Endothelial cell of umbilical vein (primary cell): Measurements from ENCODE around the gene CSAG2. TPM values are rescaled to one million over a fixed set of nuclear protein-coding genes. Genes with fewer than 3 reads are reported as not detected.
"Not testable (repeated sequence)": the region's sequence is repeated elsewhere in the genome, so short reads cannot be mapped to it uniquely, and the experiment has no call there.

Experiments used
- BruUV-seq: library from RNA; stranded (reverse); fragments of 400-500 nt; replicated peaks from 2 replicates; lab custom pipeline; 2021; lab: Mats Ljungman, UMichigan
- CTCF ChIA-PET: fragments of 300-600, 350-600 bp; sonication (Branson Sonifier 250); formaldehyde crosslinking; loops from one replicate; lab custom pipeline; 2021; ENCODE audit warnings: antibody characterized with exemption, inconsistent platforms; lab: Charles Lee
- POLR2A ChIA-PET: fragments of 300-600, 350-600 bp; sonication (Branson Sonifier 250); formaldehyde crosslinking; loops from one replicate; lab custom pipeline; 2021; ENCODE audit warnings: antibody characterized with exemption, inconsistent platforms; lab: Charles Lee
- DNase-seq: peaks from one replicate; pipeline ENCODE4 v3.0.0-alpha.2; 2011; ENCODE audit warnings: low read depth, low spot score
- FAIRE-seq: peaks from 2 replicates; lab custom pipeline; 2011; peaks lifted over from hg19 to GRCh38; lab: Jason Lieb, UNC
- H2AFZ ChIP-seq: 2 replicates; pipeline ENCODE4 v1.6.0; 2012; ENCODE audit warnings: low read depth, low read length, control low read depth, inconsistent platforms
- H3K27ac ChIP-seq: 2 replicates; pipeline ENCODE4 v1.5.1; 2011; ENCODE audit warnings: low read depth, mild to moderate bottlenecking, control low read depth, low read length, moderate library complexity; ENCODE audit not compliant: insufficient read depth
- H3K27me3 ChIP-seq, 2 experiments: 2 replicates each; pipeline versions ENCODE4 v1.6.0 to v1.6.1; 2011; ENCODE audit warnings: low read length in 2 of 2, mixed read lengths in 1 of 2; ENCODE audit not compliant: control insufficient read depth in 2 of 2, insufficient read depth in 2 of 2
- H3K36me3 ChIP-seq, 2 experiments: 2 replicates in 1 of 2; 3 replicates in 1 of 2; pipeline ENCODE4 v1.5.1; 2011; ENCODE audit warnings: low read length in 2 of 2, mild to moderate bottlenecking in 1 of 2, moderate library complexity in 1 of 2; ENCODE audit not compliant: control insufficient read depth in 2 of 2, insufficient read depth in 2 of 2; ENCODE audit errors: extremely low read depth in 1 of 2
- H3K4me1 ChIP-seq: 3 replicates; pipeline ENCODE4 v1.5.1; 2011; ENCODE audit warnings: mild to moderate bottlenecking, low read length; ENCODE audit not compliant: control insufficient read depth, insufficient read depth; ENCODE audit errors: extremely low read depth
- H3K4me2 ChIP-seq: 2 replicates; pipeline ENCODE4 v1.6.1; 2011; ENCODE audit warnings: low read length, control low read depth, mixed read lengths; ENCODE audit not compliant: insufficient read depth
- H3K4me3 ChIP-seq, 3 experiments: fragments of 200-600 bp in 1 of 3; sonication (generic), shearing (Covaris generic) in 1 of 3; replicated peaks in 1 of 3; 2 replicates each; pipeline ENCODE4 v1.5.1; 2011 to 2016; ENCODE audit warnings: control low read depth in 3 of 3, low read length in 3 of 3, mild to moderate bottlenecking in 2 of 3, inconsistent platforms in 1 of 3, low read depth in 1 of 3, moderate library complexity in 1 of 3; ENCODE audit not compliant: insufficient read depth in 1 of 3
- H3K79me2 ChIP-seq: 2 replicates; pipeline ENCODE4 v1.6.0; 2012; ENCODE audit warnings: low read length, inconsistent platforms; ENCODE audit not compliant: control insufficient read depth, insufficient read depth
- H3K9ac ChIP-seq: replicated peaks from 2 replicates; pipeline ENCODE3; 2011; ENCODE audit warnings: low read length, control low read depth; ENCODE audit not compliant: insufficient read depth; ENCODE audit errors: extremely low read depth
- H3K9me1 ChIP-seq: replicated peaks from 3 replicates; pipeline ENCODE4 v1.6.0; 2011; ENCODE audit warnings: mild to moderate bottlenecking, low read length; ENCODE audit not compliant: control insufficient read depth, insufficient read depth; ENCODE audit errors: extremely low read depth
- H3K9me3 ChIP-seq: replicated peaks from 2 replicates; pipeline ENCODE4 v1.5.1; 2012; ENCODE audit warnings: low read length, inconsistent platforms; ENCODE audit not compliant: control insufficient read depth, insufficient read depth
- H4K20me1 ChIP-seq: replicated peaks from 2 replicates; pipeline ENCODE3; 2011; ENCODE audit warnings: mild to moderate bottlenecking, low read length; ENCODE audit not compliant: control insufficient read depth, insufficient read depth; ENCODE audit errors: extremely low read depth
- CTCF ChIP-seq, 2 donors: IDR thresholded peaks; 1 replicate in 1 of 2; 2 replicates in 1 of 2; pipeline ENCODE4 v1.5.1; 2011; ENCODE audit warnings: low read length in 2 of 2, mild to moderate bottlenecking in 2 of 2, moderate library complexity in 2 of 2, control low read depth in 1 of 2, inconsistent platforms in 1 of 2, low read depth in 1 of 2; ENCODE audit not compliant: insufficient read depth in 1 of 2; ENCODE audit errors: extremely low read depth in 1 of 2
- EZH2 ChIP-seq: IDR thresholded peaks from 2 replicates; pipeline ENCODE4 v1.6.1; 2012; ENCODE audit warnings: borderline replicate concordance, low read depth, mild to moderate bottlenecking, moderate library complexity, low read length, inconsistent platforms; ENCODE audit not compliant: severe bottlenecking
- FOS ChIP-seq: IDR thresholded peaks from 2 replicates; pipeline ENCODE4 v1.6.1; 2011; ENCODE audit warnings: mild to moderate bottlenecking, low read length, moderate library complexity, borderline replicate concordance; ENCODE audit not compliant: insufficient read depth
- GATA2 ChIP-seq: IDR thresholded peaks from 2 replicates; pipeline ENCODE4 v1.7.0; 2011; ENCODE audit warnings: low read depth, mild to moderate bottlenecking, moderate library complexity, mixed read lengths, low read length; ENCODE audit not compliant: insufficient read length, insufficient read depth
- JUN ChIP-seq: IDR thresholded peaks from 2 replicates; pipeline ENCODE4 v1.6.1; 2011; ENCODE audit warnings: borderline replicate concordance, low read depth; ENCODE audit not compliant: insufficient read length, insufficient read depth
- MYC ChIP-seq: IDR thresholded peaks from one replicate; pipeline ENCODE4 v1.6.1; 2011; ENCODE audit warnings: mild to moderate bottlenecking, low read depth, low read length
- POLR2AphosphoS5 ChIP-seq: IDR thresholded peaks from 2 replicates; pipeline ENCODE4 v1.6.1; 2012; ENCODE audit warnings: low read depth, mild to moderate bottlenecking, control low read depth, low read length, moderate library complexity; ENCODE audit not compliant: insufficient read depth
- dilution Hi-C: fragments of 300-500 bp; cut with MboI; formaldehyde crosslinking; loops from one replicate; pipeline ENCODE4 v1.15.0; 2019; ENCODE audit warnings: low sequenced_read_pairs; ENCODE audit not compliant: extremely low pct_ligation_motif_present
- intact Hi-C: fragments of 100-400 bp; cut with micrococcal nuclease; formaldehyde crosslinking; loops from one replicate; pipeline ENCODE4 v1.10.0; 2022
- polyA plus RNA-seq, 4 experiments: library from polyadenylated mRNA; depleted of rRNA in 3 of 4; stranded (reverse) in 3 of 4; unstranded in 1 of 4; fragments of >200 nt; gene quantifications; 2 replicates each; pipeline versions ENCODE4 v1.2.1 to v1.2.3, GENCODE V29; 2011 to 2012; ENCODE audit warnings: missing spikeins in 1 of 4
- total RNA-seq: library from RNA; stranded (reverse); gene quantifications from 2 replicates; pipeline ENCODE4 v1.2.3, GENCODE V29; 2021

The CSAG2 gene
- total and polyA plus RNA-seq, 2 donors (not counting 3 experiments of a cell fraction or from before 2014, with no cell fraction given): not detected

- no TSS peak for BruUV-seq
- TF ChIP-seq CTCF (IDR thresholded peaks at IDR 0.05; ENCODE audit: extremely low read depth in 1 of 2, insufficient read depth in 1 of 2, low read depth in 1 of 2, low read length in 2 of 2) (no peak), POLR2AphosphoS5 (no peak), JUN (no peak), EZH2 (no peak), FOS (no peak), GATA2 (no peak), MYC (no peak)
- Histone ChIP-seq H3K4me3 (no peak overlapping the region), H3K4me2 (no peak overlapping the region), H3K9ac (no peak overlapping the region), H4K20me1 (no peaks in the 10 kb centered on the region), H3K27me3 (no peaks in the 10 kb centered on the region), H3K36me3 (no peaks in the 10 kb centered on the region), H3K79me2 (no peaks in the 10 kb centered on the region), H2AFZ (no peak overlapping the region), H3K4me1 (no peaks in the 10 kb centered on the region), H3K27ac (no peak overlapping the region), H3K9me1 (no peaks in the 10 kb centered on the region), H3K9me3 (no peaks in the 10 kb centered on the region)
- ChIA-PET POLR2A (no interaction called here), CTCF (no interaction called here)
- DNase-seq (no peak), FAIRE-seq (no peak)
- dilution Hi-C loops: no loop called here
- intact Hi-C loops: no loop called here
Measured at GRCh38 chrX:152738560-152738959, 29.5 kb upstream of the CSAG2 start.

- H3K9me3 ChIP-seq, H3K27me3 ChIP-seq, CTCF ChIA-PET, DNase-seq, BruUV-seq, H3K36me3 ChIP-seq, FAIRE-seq, H3K4me2 ChIP-seq, H3K9ac ChIP-seq, H4K20me1 ChIP-seq, H2AFZ ChIP-seq, H3K4me1 ChIP-seq, POLR2A ChIA-PET, H3K9me1 ChIP-seq, H3K27ac ChIP-seq, H3K79me2 ChIP-seq, H3K4me3 ChIP-seq, intact Hi-C loops, dilution Hi-C loops: not testable (repeated sequence)
Measured at GRCh38 chrX:152736528-152736927, 27.5 kb upstream of the CSAG2 start.
